Glutamatergic neuron (in vitro differentiated cells): ENCODE measurements around the gene PSG3. TPM values are rescaled to one million over a fixed set of nuclear protein-coding genes. Genes with fewer than 3 reads are reported as not detected.
"Not testable (repeated sequence)": the region's sequence is repeated elsewhere in the genome, so short reads cannot be mapped to it uniquely, and the experiment has no call there.

Source experiments
- DNase-seq: peaks from one replicate; pipeline ENCODE4 v3.0.0; 2022
- H3K27ac Mint-ChIP-seq: one replicate; pipeline ENCODE4 v1.8.0; 2020; ENCODE audit warnings: mild to moderate bottlenecking, mixed read lengths, inconsistent platforms; ENCODE audit not compliant: unreplicated experiment
- H3K27me3 Mint-ChIP-seq: one replicate; pipeline ENCODE4 v1.8.0; 2020; ENCODE audit warnings: mild to moderate bottlenecking, moderate library complexity, mixed read lengths, inconsistent platforms; ENCODE audit not compliant: unreplicated experiment
- H3K36me3 Mint-ChIP-seq: one replicate; pipeline ENCODE4 v1.8.0; 2020; ENCODE audit warnings: mild to moderate bottlenecking, mixed read lengths, inconsistent platforms; ENCODE audit not compliant: unreplicated experiment
- H3K4me1 Mint-ChIP-seq: one replicate; pipeline ENCODE4 v1.8.0; 2020; ENCODE audit warnings: mild to moderate bottlenecking, low read depth, mixed read lengths, inconsistent platforms; ENCODE audit not compliant: unreplicated experiment
- H3K4me3 Mint-ChIP-seq: one replicate; pipeline ENCODE4 v1.8.0; 2020; ENCODE audit warnings: mild to moderate bottlenecking, mixed read lengths, inconsistent platforms; ENCODE audit not compliant: unreplicated experiment
- H3K9me3 Mint-ChIP-seq: one replicate; pipeline ENCODE4 v1.8.0; 2020; ENCODE audit warnings: mild to moderate bottlenecking, moderate library complexity, mixed read lengths, inconsistent platforms; ENCODE audit not compliant: unreplicated experiment
- total RNA-seq: library from RNA; stranded (reverse); fragmentation: NEBNext Ultra II Directional; extraction: Animal tissue kit (Norgen Biotek cat#: 25700); gene quantifications from one replicate; pipeline ENCODE4 v1.2.1, GENCODE V29; 2021; ENCODE audit not compliant: unreplicated experiment
- TF ChIP-seq, protein P1 (sequence below): fragments of 200-600 bp; sonication (generic); IDR thresholded peaks from one replicate; pipeline ENCODE4 v1.5.0; 2021; ENCODE audit not compliant: partially characterized antibody, unreplicated experiment

The PSG3 gene
- total RNA-seq, 1 donor from 2014 or later: not detected

GRCh38 chr19:42741726-42742607 is 1.7 kb upstream of the PSG3 start:
- H3K4me1 Mint-ChIP-seq, H3K27ac Mint-ChIP-seq, H3K36me3 Mint-ChIP-seq, H3K27me3 Mint-ChIP-seq, H3K4me3 Mint-ChIP-seq, H3K9me3 Mint-ChIP-seq: not testable (repeated sequence)
- TF ChIP-seq, protein P1, sequence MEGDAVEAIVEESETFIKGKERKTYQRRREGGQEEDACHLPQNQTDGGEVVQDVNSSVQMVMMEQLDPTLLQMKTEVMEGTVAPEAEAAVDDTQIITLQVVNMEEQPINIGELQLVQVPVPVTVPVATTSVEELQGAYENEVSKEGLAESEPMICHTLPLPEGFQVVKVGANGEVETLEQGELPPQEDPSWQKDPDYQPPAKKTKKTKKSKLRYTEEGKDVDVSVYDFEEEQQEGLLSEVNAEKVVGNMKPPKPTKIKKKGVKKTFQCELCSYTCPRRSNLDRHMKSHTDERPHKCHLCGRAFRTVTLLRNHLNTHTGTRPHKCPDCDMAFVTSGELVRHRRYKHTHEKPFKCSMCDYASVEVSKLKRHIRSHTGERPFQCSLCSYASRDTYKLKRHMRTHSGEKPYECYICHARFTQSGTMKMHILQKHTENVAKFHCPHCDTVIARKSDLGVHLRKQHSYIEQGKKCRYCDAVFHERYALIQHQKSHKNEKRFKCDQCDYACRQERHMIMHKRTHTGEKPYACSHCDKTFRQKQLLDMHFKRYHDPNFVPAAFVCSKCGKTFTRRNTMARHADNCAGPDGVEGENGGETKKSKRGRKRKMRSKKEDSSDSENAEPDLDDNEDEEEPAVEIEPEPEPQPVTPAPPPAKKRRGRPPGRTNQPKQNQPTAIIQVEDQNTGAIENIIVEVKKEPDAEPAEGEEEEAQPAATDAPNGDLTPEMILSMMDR: peak; percentile 54
- DNase-seq: peak; percentile 47

DNA sequence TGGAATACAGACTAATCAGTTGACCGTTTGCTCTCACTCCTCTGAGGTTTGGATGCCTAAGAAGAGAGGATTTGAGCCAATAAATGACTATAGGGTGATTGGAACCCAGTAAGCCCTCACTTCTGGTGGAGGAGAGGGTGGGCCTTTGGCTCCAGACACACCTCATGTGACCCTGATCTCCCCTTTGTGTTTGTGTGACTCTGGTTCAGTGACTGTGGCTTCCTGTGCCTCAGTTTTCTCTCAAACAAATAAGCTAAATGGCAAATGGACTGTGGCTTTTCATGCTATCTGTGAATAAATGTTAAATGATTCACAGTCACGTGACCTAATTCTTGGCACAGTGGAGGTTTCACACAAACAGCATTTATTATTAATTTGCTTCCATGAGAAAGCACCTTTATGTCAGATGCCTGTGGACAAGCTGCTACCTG is 2.7 kb downstream of the PSG3 start:
- H3K27ac Mint-ChIP-seq, H3K4me3 Mint-ChIP-seq, H3K4me1 Mint-ChIP-seq, DNase-seq, H3K9me3 Mint-ChIP-seq, H3K27me3 Mint-ChIP-seq, H3K36me3 Mint-ChIP-seq: not testable (repeated sequence)

GRCh38 chr19:42728341-42728740 is 11.9 kb downstream of the PSG3 start:
- H3K4me3 Mint-ChIP-seq, H3K36me3 Mint-ChIP-seq, H3K9me3 Mint-ChIP-seq, H3K27me3 Mint-ChIP-seq, H3K27ac Mint-ChIP-seq, H3K4me1 Mint-ChIP-seq, DNase-seq: not testable (repeated sequence)

- DNase-seq, H3K4me1 Mint-ChIP-seq, H3K27ac Mint-ChIP-seq, H3K4me3 Mint-ChIP-seq, H3K27me3 Mint-ChIP-seq, H3K36me3 Mint-ChIP-seq: not testable (repeated sequence)
- H3K9me3 Mint-ChIP-seq: peaks cover 10% of the 10 kb centered on the region
These were observed 26.3 kb downstream of the PSG3 start for GRCh38 chr19:42714000-42714399.

GRCh38 chr19:42712753-42713152 is 27.5 kb downstream of the PSG3 start:
- not testable (repeated sequence) for H3K36me3 Mint-ChIP-seq, H3K27me3 Mint-ChIP-seq, DNase-seq, H3K4me3 Mint-ChIP-seq, H3K4me1 Mint-ChIP-seq, H3K27ac Mint-ChIP-seq
- H3K9me3 Mint-ChIP-seq: peaks cover 10% of the 10 kb centered on the region

- DNase-seq, H3K27me3 Mint-ChIP-seq, H3K27ac Mint-ChIP-seq, H3K9me3 Mint-ChIP-seq, H3K4me3 Mint-ChIP-seq, H3K4me1 Mint-ChIP-seq, H3K36me3 Mint-ChIP-seq: not testable (repeated sequence)
These were observed 29.3 kb downstream of the PSG3 start for GRCh38 chr19:42710986-42711385.

DNA sequence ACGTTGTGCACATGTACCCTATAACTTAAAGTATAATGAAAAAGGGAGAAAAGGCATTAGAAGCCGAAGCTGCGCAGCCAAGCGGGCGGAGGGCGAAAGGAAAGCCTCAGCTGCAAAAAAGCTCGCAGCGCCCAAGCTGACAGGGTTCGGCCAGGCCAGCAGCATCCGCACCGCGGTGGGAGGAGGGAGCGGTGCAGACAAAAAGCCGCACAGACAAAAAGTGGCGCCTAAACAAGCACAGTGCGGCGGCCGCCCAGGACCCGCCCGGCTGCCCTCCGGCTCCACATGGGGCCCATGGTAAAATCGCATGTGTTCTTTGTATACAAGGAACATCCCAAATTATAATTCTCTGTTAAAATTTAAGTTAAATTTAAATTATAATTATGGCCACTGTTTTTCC is 42.4 kb downstream of the PSG3 start:
- Mint-ChIP-seq H3K4me3 (no peak overlapping the region), H3K36me3 (no peaks in the 10 kb centered on the region), H3K27me3 (peaks cover 2% of the 10 kb centered on the region), H3K9me3 (no peaks in the 10 kb centered on the region), H3K4me1 (no peaks in the 10 kb centered on the region), H3K27ac (no peak overlapping the region)
- TF ChIP-seq, protein P1: no peak
- no peak for DNase-seq
